Lung (tissue), 12 donors: ENCODE results near the gene NTN5. TPM values are rescaled to one million over a fixed set of nuclear protein-coding genes. Genes with fewer than 3 reads are reported as not detected.

Experiments
- ATAC-seq: fragments of 200-7000 bp; cut with Tn5 transposase; one replicate; pipeline ENCODE4 v1.9.1; 2020; ENCODE audit warnings: moderate number of reproducible peaks; ENCODE audit not compliant: insufficient read depth, low FRiP score
- DNase-seq, 3 donors: peaks; one replicate each; pipeline ENCODE4 v3.0.0-alpha.2; 2013 to 2017
- H3K27ac ChIP-seq, 2 donors: one replicate each; pipeline ENCODE4 v1.5.1; 2013; ENCODE audit warnings: mild to moderate bottlenecking in 2 of 2, moderate library complexity in 2 of 2, control low read depth in 1 of 2, inconsistent platforms in 1 of 2, low read depth in 1 of 2, low read length in 1 of 2
- H3K27me3 ChIP-seq, 3 donors: one replicate each; pipeline ENCODE4 v1.5.1; 2013; ENCODE audit warnings: low read length in 2 of 3; ENCODE audit not compliant: control insufficient read depth in 3 of 3, insufficient read depth in 3 of 3
- H3K36me3 ChIP-seq, 4 donors: one replicate each; pipeline ENCODE4 v1.5.1; 2013; ENCODE audit warnings: low read length in 4 of 4, mild to moderate bottlenecking in 1 of 4, moderate library complexity in 1 of 4; ENCODE audit not compliant: control insufficient read depth in 4 of 4, insufficient read depth in 4 of 4
- H3K4me1 ChIP-seq, 5 donors: one replicate each; pipeline ENCODE4 v1.5.1; 2013; ENCODE audit warnings: low read length in 5 of 5, mild to moderate bottlenecking in 2 of 5, moderate library complexity in 1 of 5; ENCODE audit not compliant: control insufficient read depth in 5 of 5, insufficient read depth in 5 of 5
- H3K4me3 ChIP-seq: one replicate; pipeline ENCODE4 v1.5.1; 2013; ENCODE audit warnings: mild to moderate bottlenecking, control low read depth, moderate library complexity
- H3K9ac ChIP-seq, 2 donors: one replicate each; pipeline ENCODE4 v1.5.1; 2013; ENCODE audit warnings: low read length in 2 of 2, control low read depth in 1 of 2; ENCODE audit not compliant: insufficient read depth in 1 of 2
- H3K9me3 ChIP-seq, 4 donors: one replicate each; pipeline ENCODE4 v1.5.1; 2013; ENCODE audit warnings: low read length in 3 of 4, mild to moderate bottlenecking in 1 of 4, moderate library complexity in 1 of 4; ENCODE audit not compliant: control insufficient read depth in 4 of 4, insufficient read depth in 3 of 4
- WGBS, 2 donors: extraction: QIAGEN DNeasy Blood & Tissue Kit; methylation state at CpG; one replicate each; pipeline ENCODE4 v1.1.7; 2013; 5-methylcytosine and 5-hydroxymethylcytosine counted together
- polyA plus RNA-seq, 2 donors: library from polyadenylated mRNA; stranded (reverse); fragments of 200-250 nt; gene quantifications; one replicate each; pipeline ENCODE4 v1.2.1, GENCODE V29; 2013
- total RNA-seq, 2 donors: library from RNA; depleted of rRNA in 1 of 2; stranded (reverse); fragments of >200 nt in 1 of 2; gene quantifications; one replicate each; pipeline ENCODE4 v1.2.1, GENCODE V29; 2014 to 2021
- TF ChIP-seq, protein P1 (sequence below): IDR thresholded peaks from 2 replicates; pipeline ENCODE4 v1.5.1; 2012; ENCODE audit warnings: mild to moderate bottlenecking; ENCODE audit errors: control extremely low read depth, extremely low read depth
- donor health status: control.
- donor health status: control.
- donor health status: Bipolar disorder and iron deficiency.
- donor health status: healthy.
- donor health status: DM: yes; HTN: yes; CAD: no.

The NTN5 gene
- total and polyA plus RNA-seq, 4 donors, result 0.11 to 0.28 (median 0.27) TPM

DNA sequence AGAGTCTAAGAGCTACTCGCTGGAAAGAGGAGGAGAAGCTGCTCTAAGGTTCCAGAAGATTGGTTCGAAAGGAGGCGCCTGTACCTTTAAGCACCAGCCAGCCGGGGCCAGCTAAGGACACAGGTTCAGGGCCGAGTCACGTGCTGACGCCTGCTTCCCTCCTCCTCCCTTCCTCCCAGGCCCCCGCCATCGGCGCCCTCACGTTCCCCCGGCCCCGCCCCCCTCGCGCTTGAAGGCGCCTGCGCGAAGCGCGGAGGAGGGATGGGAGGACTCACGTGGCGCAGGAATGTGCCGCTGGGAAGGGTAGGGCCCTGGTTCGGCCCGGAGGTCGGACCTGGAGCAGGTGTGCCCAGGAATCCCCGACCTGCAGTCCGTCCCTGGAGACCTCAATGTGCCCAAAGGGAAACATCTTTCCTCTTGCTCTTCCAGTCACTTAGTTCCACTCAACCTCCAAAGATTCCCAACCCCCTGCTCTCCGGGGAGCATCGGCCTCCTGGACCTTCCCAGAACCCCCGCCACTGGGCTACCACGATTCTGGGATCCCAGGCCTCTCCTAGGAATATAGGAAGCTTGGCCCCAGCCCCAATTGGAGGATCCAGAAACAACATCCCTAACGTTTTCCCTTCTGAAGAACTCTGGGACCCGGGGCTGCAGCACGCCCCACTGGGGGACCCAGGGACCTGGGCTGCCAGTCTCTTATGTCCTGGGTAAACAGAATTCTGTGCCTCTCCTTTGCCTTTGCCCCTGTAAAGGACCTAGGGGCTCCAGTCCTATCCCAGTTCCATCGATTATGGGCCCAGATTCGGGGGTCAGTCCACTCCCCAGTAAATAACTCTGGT, 38.2 kb downstream of the NTN5 start:
- ATAC-seq (peak; percentile 29), DNase-seq (peak; percentile 91 to 96 (median 93))
- 4% methylated on average over 37 of the region's 37 CpGs for WGBS, 2 donors
- peaks cover 0 to 4% (median 0%) of the 10 kb centered on the region in 3 donors for H3K27me3 ChIP-seq
- H3K9ac ChIP-seq, result no peak overlapping the region
- no peaks in the 10 kb centered on the region for H3K9me3 ChIP-seq
- H3K36me3 ChIP-seq, result peaks cover 0 to 6% (median 0%) of the 10 kb centered on the region in 4 donors
- no peak overlapping the region for H3K4me3 ChIP-seq
- H3K4me1 ChIP-seq, result peaks cover 2 to 48% (median 15%) of the 10 kb centered on the region in 5 donors
- TF ChIP-seq, protein P1, sequence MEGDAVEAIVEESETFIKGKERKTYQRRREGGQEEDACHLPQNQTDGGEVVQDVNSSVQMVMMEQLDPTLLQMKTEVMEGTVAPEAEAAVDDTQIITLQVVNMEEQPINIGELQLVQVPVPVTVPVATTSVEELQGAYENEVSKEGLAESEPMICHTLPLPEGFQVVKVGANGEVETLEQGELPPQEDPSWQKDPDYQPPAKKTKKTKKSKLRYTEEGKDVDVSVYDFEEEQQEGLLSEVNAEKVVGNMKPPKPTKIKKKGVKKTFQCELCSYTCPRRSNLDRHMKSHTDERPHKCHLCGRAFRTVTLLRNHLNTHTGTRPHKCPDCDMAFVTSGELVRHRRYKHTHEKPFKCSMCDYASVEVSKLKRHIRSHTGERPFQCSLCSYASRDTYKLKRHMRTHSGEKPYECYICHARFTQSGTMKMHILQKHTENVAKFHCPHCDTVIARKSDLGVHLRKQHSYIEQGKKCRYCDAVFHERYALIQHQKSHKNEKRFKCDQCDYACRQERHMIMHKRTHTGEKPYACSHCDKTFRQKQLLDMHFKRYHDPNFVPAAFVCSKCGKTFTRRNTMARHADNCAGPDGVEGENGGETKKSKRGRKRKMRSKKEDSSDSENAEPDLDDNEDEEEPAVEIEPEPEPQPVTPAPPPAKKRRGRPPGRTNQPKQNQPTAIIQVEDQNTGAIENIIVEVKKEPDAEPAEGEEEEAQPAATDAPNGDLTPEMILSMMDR, result no peak
- H3K27ac ChIP-seq, result peak overlapping the region; percentile 72 to 94

DNA sequence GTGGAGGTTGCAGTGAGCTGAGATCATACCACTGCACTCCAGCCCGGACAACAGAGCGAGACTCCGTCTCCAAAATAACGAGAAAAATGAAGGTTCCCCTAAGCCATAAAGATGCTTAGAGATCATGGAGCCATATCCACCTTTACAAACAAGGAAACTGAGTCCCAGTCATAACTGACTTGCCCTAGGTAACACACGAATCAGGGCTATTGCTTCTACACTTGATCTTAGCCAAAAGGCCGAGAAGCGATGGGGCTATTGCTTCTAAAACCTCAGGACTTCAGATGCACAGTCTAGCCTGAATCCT, 38.8 kb downstream of the NTN5 start:
- peak overlapping the region; percentile 66 to 82 for H3K27ac ChIP-seq
- 47 to 63% methylated on average over 7 of the region's 7 CpGs for WGBS, 2 donors
- ATAC-seq (no peak), DNase-seq (no peak)
- no peak overlapping the region for H3K4me3 ChIP-seq
- H3K9me3 ChIP-seq, result no peaks in the 10 kb centered on the region
- peaks cover 3 to 48% (median 17%) of the 10 kb centered on the region in 5 donors for H3K4me1 ChIP-seq
- no peak overlapping the region for H3K9ac ChIP-seq
- no peaks in the 10 kb centered on the region for H3K27me3 ChIP-seq
- H3K36me3 ChIP-seq, result peaks cover 0 to 6% (median 1%) of the 10 kb centered on the region in 4 donors
- TF ChIP-seq, protein P1, result no peak

DNA sequence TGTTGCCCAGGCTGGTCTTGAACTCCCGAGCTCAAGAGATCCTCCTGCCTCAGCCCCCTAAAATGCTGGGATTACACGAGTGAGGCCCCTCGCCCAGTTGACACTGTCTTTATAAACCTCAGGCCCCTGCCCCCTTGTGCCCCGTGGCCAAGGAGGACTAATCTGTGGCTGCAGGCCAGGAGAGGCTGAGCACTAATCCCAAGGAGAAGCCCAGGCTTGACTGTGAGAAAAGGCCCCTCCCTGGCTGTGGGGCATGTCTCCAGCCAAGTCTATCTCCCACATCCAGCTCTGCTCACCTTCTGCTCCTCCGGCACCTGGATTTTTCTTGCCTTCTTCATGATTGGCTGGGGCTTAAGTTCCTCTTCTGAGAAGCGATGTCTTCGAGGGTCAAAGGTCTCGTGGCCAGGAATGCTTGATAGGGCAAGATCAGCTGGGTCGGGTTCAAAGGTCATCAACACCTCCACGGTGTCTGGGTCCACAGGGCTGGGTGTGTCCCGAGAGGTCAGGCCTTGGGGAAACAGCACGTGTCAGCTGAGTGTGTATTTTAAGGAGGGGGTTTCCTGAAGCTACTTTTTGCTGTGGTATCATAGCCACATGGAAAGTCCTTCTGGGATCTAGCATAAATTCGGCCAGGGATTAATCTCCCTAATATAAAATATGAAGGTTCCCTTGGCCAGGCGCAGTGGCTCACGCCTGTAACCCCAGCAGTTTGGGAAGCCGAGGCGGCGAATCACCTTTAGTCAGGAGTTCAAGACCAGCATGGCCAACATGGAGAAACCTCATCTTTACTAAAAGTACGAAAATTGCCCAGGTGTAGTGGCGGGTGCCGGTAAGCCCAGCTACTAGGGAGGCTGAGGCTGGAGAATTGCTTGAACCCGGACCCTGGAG, 39.4 kb downstream of the NTN5 start:
- peak overlapping the region; percentile 35 to 82 for H3K27ac ChIP-seq
- H3K9ac ChIP-seq, result no peak overlapping the region
- TF ChIP-seq, protein P1, result no peak
- H3K27me3 ChIP-seq, result no peaks in the 10 kb centered on the region
- H3K9me3 ChIP-seq, result no peaks in the 10 kb centered on the region
- no peak overlapping the region for H3K4me3 ChIP-seq
- DNase-seq (no peak), ATAC-seq (no peak)
- H3K36me3 ChIP-seq, result peaks cover 0 to 6% (median 2%) of the 10 kb centered on the region in 4 donors
- H3K4me1 ChIP-seq, result peaks cover 3 to 43% (median 14%) of the 10 kb centered on the region in 5 donors
- 74 to 79% methylated on average over 22 of the region's 22 CpGs for WGBS, 2 donors
